Natural killer cell (primary cell): ENCODE measurements around the gene MAP4K2. TPM values are rescaled to one million over a fixed set of nuclear protein-coding genes. Genes with fewer than 3 reads are reported as not detected.

ENCODE experiments used
- ATAC-seq, 3 donors: fragments of 150-1000 bp in 2 of 3; fragments of 200-7000 bp in 1 of 3; cut with Tn5 transposase; 1 replicate in 1 of 3; 2 replicates in 2 of 3; pipeline ENCODE4 v1.10.0; 2021; ENCODE audit warnings: mild to moderate bottlenecking in 2 of 3, moderate library complexity in 2 of 3
- DNase-seq, 2 donors: peaks; one replicate each; pipeline versions ENCODE4 v3.0.0 to v3.0.0-alpha.2; 2013 to 2021; ENCODE audit warnings: mixed read lengths in 1 of 2
- H3K27ac ChIP-seq: one replicate; pipeline ENCODE4 v1.5.1; 2013; ENCODE audit warnings: mild to moderate bottlenecking, low read length
- H3K27me3 ChIP-seq: one replicate; pipeline ENCODE4 v1.6.1; 2013; ENCODE audit warnings: low read length; ENCODE audit not compliant: control insufficient read depth, insufficient read depth
- H3K36me3 ChIP-seq: one replicate; pipeline ENCODE4 v1.6.1; 2013; ENCODE audit warnings: low read length; ENCODE audit not compliant: control insufficient read depth, insufficient read depth
- H3K4me1 ChIP-seq: one replicate; pipeline ENCODE4 v1.6.1; 2013; ENCODE audit warnings: low read length; ENCODE audit not compliant: control insufficient read depth, insufficient read depth
- H3K4me3 ChIP-seq: one replicate; pipeline ENCODE4 v1.5.1; 2013; ENCODE audit warnings: low read length
- H3K9me3 ChIP-seq: one replicate; pipeline ENCODE4 v1.6.1; 2013; ENCODE audit warnings: low read length; ENCODE audit not compliant: control insufficient read depth, insufficient read depth
- H3K27ac Mint-ChIP-seq, 2 donors: one replicate each; pipeline ENCODE4 v1.8.0; 2022; ENCODE audit warnings: mild to moderate bottlenecking in 2 of 2, mixed read lengths in 2 of 2, moderate library complexity in 1 of 2
- H3K27me3 Mint-ChIP-seq, 2 donors: one replicate each; pipeline ENCODE4 v1.8.0; 2022; ENCODE audit warnings: low read depth in 2 of 2, mixed read lengths in 2 of 2
- H3K36me3 Mint-ChIP-seq: one replicate; pipeline ENCODE4 v1.8.0; 2022; ENCODE audit warnings: mixed read lengths
- H3K4me1 Mint-ChIP-seq, 2 donors: one replicate each; pipeline ENCODE4 v1.8.0; 2022; ENCODE audit warnings: mixed read lengths in 2 of 2
- H3K4me3 Mint-ChIP-seq: one replicate; pipeline ENCODE4 v1.8.0; 2022; ENCODE audit warnings: mild to moderate bottlenecking, moderate library complexity, mixed read lengths
- H3K9me3 Mint-ChIP-seq, 2 donors: one replicate each; pipeline ENCODE4 v1.8.0; 2022; ENCODE audit warnings: mixed read lengths in 2 of 2
- CTCF ChIP-seq: fragments of 200-600 bp; IDR thresholded peaks from one replicate; pipeline ENCODE4 v1.8.0; 2022; ENCODE audit warnings: antibody characterized with exemption
- WGBS: methylation state at CpG from one replicate; pipeline ENCODE4 v1.1.7; 2013; ENCODE audit warnings: missing lambda C conversion rate; ENCODE audit not compliant: insufficient coverage; 5-methylcytosine and 5-hydroxymethylcytosine counted together
- intact Hi-C: fragments of 100-400 bp; cut with micrococcal nuclease; formaldehyde crosslinking; loops from one replicate; pipeline ENCODE4 v1.14.2; 2022
- total RNA-seq, 4 donors: library from RNA; stranded (reverse); fragments of 120-200 nt in 1 of 4; gene quantifications; one replicate each; pipeline versions ENCODE4 v1.2.3 to v1.2.4, GENCODE V29; 2013 to 2022

The MAP4K2 gene
- total RNA-seq, 3 donors from 2014 or later (not counting 1 experiment from before 2014, with no cell fraction given), result 38.3 to 40.6 (median 38.7) TPM

GRCh38 chr11:64832467-64833197 lies 29.6 kb upstream of the MAP4K2 start:
- 92% methylated on average over 20 of the region's 21 CpGs for WGBS
- Histone ChIP-seq H3K9me3 (no peaks in the 10 kb centered on the region), H3K4me3 (no peak overlapping the region), H3K36me3 (no peaks in the 10 kb centered on the region), H3K27me3 (no peaks in the 10 kb centered on the region), H3K4me1 (peaks cover 11% of the 10 kb centered on the region), H3K27ac (no peak overlapping the region)
- H3K4me1 Mint-ChIP-seq, result peaks cover 3 to 4% of the 10 kb centered on the region in 2 donors
- ATAC-seq (no peak), DNase-seq (no peak)
- no peak for TF ChIP-seq CTCF
- H3K9me3 Mint-ChIP-seq, result no peaks in the 10 kb centered on the region
- H3K27ac Mint-ChIP-seq, result no peak overlapping the region
- no peaks in the 10 kb centered on the region for H3K36me3 Mint-ChIP-seq
- no peak overlapping the region for H3K4me3 Mint-ChIP-seq
- H3K27me3 Mint-ChIP-seq, result no peaks in the 10 kb centered on the region
- intact Hi-C loops, result no loop called here

- Mint-ChIP-seq H3K27me3 (no peaks in the 10 kb centered on the region), H3K27ac (no peak overlapping the region), H3K4me3 (no peak overlapping the region), H3K9me3 (no peaks in the 10 kb centered on the region), H3K36me3 (no peaks in the 10 kb centered on the region), H3K4me1 (peaks cover 0 to 3% of the 10 kb centered on the region in 2 donors)
- intact Hi-C loops, result no loop called here
- 94% methylated on average over 24 of the region's 24 CpGs for WGBS
- TF ChIP-seq CTCF, result no peak
- Histone ChIP-seq H3K27me3 (no peaks in the 10 kb centered on the region), H3K36me3 (no peaks in the 10 kb centered on the region), H3K9me3 (no peaks in the 10 kb centered on the region), H3K27ac (no peak overlapping the region), H3K4me3 (no peak overlapping the region), H3K4me1 (no peaks in the 10 kb centered on the region)
- ATAC-seq, result no peak
- DNase-seq, result no peak
Observed at GRCh38 chr11:64831411-64831891, 28.4 kb upstream of the MAP4K2 start.

GRCh38 chr11:64829536-64830251 lies 26.7 kb upstream of the MAP4K2 start:
- Mint-ChIP-seq H3K36me3 (no peaks in the 10 kb centered on the region), H3K4me1 (peaks cover 0 to 3% of the 10 kb centered on the region in 2 donors), H3K4me3 (no peak overlapping the region), H3K9me3 (no peaks in the 10 kb centered on the region), H3K27ac (no peak overlapping the region), H3K27me3 (no peaks in the 10 kb centered on the region)
- Histone ChIP-seq H3K9me3 (no peaks in the 10 kb centered on the region), H3K4me3 (no peak overlapping the region), H3K27me3 (no peaks in the 10 kb centered on the region), H3K36me3 (no peaks in the 10 kb centered on the region), H3K27ac (no peak overlapping the region), H3K4me1 (no peaks in the 10 kb centered on the region)
- TF ChIP-seq CTCF, result no peak
- 94% methylated on average over 43 of the region's 43 CpGs for WGBS
- no peak for ATAC-seq
- intact Hi-C loops, result no loop called here
- DNase-seq, result no peak
